Activated CD4-positive, alpha-beta T cell treated with anti-CD3 and anti-CD28 coated beads for 4 hours (primary cell): ENCODE measurements around the gene EHHADH.
"Not testable (repeated sequence)": the region's sequence is repeated elsewhere in the genome, so short reads cannot be mapped to it uniquely, and the experiment has no call there.

Experiments
- DNase-seq, 2 donors: peaks; one replicate each; pipeline ENCODE4 v3.0.0-alpha.2; 2020

EHHADH gene

GRCh38 chr3:185253645-185254410, at the start of gene EHHADH:
Gene EHHADH (minus strand): TSS chr3:185254049. CDS start chr3:185254022, 27 bp downstream.
- peak; percentile 27 to 28 for DNase-seq

DNA sequence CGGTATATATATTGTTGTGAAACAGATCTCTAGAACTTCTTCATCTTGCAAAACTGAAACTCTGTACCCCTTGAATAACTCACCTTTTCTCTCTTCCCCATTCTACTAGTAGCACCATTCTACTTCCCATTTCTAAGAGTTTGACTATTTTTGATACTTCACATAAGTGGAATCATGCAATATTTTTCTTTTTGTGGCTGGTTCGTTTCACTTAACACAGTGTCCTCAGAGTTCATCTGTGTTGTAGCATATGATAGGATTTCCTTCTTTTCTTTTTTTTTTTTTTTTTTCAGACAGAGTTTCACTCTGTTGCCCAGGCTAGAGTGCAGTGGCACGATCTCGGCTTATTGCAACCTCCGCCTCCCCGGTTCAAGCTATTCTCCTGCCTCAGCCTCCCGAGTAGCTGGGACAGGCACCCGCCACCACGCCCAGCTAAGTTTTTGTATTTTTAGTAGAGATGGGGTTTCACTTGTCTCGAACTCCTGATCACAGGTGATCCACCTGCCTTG, 46.1 kb upstream of the EHHADH start:
- not testable (repeated sequence) for DNase-seq

DNA sequence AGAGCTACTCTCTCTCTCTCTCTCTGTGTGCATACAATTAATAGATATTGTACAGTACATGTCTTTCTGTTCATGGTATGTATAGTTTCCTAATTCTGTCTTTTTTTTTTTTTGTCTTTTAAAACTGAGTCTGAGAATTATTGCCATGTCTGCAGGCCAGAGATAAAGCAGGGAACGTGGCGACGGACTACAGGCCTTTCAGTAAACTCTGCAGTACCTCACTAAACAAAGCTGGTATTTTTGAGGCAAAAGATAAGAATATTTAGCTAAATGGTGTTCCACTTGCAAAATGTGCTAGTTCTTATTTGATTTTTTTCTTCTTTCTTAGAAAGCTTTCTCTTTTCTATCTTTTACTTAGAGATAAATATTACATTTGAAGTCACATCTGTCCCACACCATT, 44.0 kb upstream of the EHHADH start:
- DNase-seq: no peak

DNA sequence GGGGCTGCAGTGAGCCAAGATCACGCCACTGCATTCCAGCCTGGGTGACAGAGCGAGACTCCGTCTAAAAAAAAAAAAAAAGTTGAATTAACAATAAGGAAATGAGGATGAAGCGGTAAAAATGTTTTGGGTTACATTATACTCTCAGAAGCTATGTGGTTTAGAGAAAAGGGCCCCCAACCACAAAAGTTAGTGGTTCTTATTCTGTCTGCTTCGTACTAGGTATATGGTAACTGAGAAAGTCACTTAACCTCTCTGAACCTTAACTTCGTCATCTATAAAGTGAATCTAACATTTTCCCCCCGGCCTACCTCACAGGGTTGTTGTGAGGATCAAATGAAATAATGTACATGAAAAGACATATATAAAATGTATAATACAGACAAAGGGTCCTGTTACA, 38.4 kb upstream of the EHHADH start:
- no peak for DNase-seq

DNA sequence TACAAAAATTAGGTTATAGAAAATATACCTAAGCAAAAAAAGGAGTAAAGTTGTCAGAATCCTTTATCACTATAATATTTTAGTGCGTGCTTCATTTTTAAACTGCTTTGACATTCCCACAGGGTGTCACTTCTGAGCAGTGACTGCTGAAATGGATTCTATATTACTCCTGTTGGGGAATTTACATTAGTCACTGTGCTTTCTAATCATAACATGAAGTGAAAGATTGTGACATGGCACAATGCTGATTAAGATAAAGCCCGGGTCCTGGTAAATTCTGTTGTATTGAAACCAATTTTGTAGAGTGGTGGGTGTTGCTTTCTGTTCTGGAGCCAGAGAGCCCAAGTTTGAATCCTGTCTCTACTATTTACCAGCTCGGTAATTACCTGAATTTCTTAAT, 36.4 kb upstream of the EHHADH start:
- DNase-seq: no peak

DNA sequence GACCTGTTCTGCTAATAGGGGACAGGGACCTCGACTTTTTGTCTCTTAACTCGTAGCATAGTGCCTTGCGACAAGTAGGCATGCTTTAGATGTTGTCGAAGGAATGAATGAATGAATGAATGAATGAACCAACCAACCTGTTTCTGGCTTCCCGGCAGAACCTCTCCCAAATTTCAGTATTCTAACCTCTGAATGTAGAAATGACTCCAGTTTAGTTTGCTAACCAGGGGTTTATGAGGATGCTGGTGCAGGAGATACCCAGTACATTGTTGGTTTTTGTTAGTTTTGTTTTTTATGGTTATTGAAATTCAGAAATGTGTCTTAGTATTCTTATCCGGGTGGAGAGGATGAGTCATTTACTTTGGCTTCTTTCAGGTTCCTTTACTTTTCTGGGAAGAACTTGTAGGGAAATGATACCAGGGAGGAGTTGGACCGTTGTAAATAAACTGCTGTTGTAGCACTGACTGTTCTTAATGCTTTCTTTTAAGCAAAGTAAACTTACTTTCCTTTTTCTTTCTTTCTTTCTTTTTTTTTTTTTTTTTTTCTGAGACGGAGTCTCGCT, 29.6 kb upstream of the EHHADH start:
- no peak for DNase-seq

GRCh38 chr3:185282696-185283373, 29.0 kb upstream of the EHHADH start:
- DNase-seq: peak; percentile 93 to 95

GRCh38 chr3:185280572-185281365, 26.9 kb upstream of the EHHADH start:
- DNase-seq: no peak

DNA sequence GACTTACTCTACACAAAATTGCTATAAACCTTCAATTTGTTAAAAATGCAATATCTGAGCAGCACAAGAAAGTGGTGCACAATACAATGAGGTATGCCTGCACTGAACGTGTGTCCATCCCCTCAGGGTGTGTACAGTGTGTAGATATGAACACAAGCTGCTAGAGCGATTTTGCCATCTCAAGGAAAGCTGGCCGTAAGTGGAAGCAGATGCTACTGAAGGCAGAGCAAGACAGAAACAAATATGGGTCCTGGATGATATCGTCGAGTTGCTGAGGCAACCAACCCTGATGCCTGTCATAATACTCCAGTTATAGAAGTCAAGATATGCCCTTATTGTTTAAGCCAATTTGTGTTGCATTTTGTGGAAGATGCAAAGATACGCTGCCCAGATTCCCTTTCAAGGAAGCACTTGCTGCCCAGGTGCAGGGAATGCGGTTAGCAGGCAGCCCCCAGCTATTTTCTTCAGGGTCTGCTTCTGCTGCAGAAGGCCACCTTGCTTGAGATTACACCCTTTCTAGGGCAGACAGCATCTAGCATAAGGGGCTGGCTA, 25.8 kb upstream of the EHHADH start:
- DNase-seq: no peak

DNA sequence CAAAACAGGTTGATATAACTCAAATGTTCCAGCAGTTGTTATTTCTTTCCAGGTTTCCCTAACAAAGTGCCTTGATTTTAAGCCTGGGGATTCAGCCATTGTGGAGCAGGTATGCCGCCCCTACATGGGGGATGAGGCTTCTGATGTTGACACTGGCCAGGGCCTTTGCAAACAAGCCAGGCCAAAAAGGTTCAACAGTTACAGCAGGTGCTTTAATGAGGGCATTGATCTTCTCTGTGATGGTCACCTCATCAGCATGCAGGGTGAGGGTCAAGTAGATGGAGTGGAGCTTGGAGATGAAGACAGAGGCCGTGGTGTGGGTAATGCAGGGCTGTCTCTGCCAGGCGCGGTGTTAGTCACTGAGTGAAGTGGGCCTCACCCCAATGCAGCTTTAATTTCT, 22.6 kb upstream of the EHHADH start:
- no peak for DNase-seq

DNA sequence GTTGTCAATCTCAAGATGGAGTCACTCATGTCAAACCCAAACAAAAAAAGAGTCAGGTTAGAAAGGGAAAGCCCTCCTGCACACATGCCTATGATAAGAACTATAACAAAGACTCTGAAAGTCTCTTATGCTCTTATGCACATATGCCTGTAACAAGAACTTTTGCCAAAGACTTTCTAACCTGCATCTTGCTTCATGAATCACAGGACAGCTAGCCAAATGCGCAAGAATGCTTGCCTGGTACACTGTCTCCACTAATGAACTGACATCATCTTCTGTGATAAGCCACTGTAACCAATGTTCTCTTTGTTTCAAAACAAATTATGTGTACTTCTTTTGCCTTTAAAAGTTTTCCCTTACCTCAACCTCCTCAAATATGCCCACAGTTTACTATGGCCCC, 18.2 kb upstream of the EHHADH start:
- no peak for DNase-seq

GRCh38 chr3:185270956-185271332, 17.1 kb upstream of the EHHADH start:
- DNase-seq: no peak

GRCh38 chr3:185270262-185270955, 16.6 kb upstream of the EHHADH start:
- DNase-seq: no peak

GRCh38 chr3:185268194-185268962, 14.5 kb upstream of the EHHADH start:
- DNase-seq: no peak

- DNase-seq: no peak
These were observed 13.3 kb upstream of the EHHADH start for GRCh38 chr3:185267193-185267592.

DNA sequence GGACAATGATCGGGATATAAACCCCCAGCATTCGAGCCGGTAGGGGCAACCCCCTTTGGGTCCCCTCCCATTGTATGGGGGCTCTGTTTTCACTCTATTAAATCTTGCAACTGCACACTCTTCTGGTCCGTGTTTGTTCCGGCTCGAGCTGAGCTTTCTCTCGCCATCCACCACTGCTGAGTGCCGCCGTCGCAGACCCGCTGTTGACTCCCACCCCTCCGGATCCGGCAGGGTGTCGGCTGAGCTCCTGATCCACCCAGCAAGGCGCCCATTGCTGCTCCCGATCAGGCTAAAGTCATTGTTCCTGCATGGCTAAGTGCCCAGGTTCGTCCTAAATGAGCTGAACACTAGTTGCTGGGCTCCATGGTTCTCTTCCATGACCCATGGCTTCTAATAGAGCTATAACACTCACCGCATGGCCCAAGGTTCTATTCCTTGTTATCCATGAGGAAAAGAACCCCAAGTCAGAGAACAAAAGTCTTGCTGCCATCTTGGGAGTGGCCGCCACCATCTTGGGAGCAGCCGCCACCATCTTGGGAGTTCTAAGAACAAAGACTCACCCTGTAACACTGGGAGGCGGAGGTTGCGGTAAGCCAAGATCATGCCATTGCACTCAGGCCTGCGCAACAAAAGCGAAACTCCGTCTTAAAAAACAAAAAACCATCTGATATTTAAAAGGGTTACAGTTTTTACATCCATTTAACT, 11.2 kb upstream of the EHHADH start:
- no peak for DNase-seq

DNA sequence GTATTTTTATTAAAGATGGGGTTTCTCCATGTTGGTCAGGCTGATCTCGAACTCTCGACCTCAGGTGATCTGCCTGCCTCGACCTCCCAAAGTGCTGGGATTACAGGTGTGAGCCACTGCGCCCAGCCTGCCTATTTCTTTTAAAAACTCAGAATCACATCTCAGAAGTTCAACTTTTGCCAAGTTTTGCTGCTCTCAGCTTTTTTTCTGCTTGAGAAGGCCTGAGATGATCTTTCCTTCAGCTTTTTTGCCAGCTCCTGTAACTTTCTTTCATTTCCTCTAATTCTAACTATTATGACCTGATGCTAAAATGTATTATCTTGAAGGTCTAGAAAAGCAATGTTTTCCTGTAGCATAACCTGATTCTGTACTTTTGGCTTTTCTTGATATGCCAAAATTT, 9.6 kb upstream of the EHHADH start:
- DNase-seq: no peak

- DNase-seq: no peak
These were observed 3.5 kb upstream of the EHHADH start for GRCh38 chr3:185257334-185257733.

- no peak for DNase-seq
These were observed 950 bp upstream of the EHHADH start for GRCh38 chr3:185254799-185255198.

DNA sequence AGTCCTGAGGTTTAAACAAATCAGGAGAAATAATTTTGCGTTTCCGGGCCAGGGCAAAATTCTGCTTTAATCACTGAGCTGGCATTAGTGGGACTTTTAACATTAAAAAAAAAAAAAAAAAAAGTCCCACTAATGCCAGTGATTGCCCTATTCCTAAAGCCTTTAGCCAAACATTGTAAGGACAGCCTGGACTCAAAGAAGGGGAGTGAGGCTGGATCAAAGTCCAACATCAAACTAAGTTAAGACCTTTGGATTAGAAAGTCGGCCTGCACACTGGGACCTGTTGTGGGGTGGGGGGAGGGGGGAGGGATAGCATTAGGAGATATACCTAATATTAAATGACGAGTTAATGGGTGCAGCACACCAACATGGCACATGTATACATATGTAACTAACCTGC, 716 bp downstream of the EHHADH start:
- DNase-seq: not testable (repeated sequence)

GRCh38 chr3:185251272-185251671, 2.6 kb downstream of the EHHADH start:
- DNase-seq: no peak
